ENCODE results near the gene TRIP12. TPM values are rescaled to one million over a fixed set of nuclear protein-coding genes. Genes with fewer than 3 reads are reported as not detected.
"Not testable (repeated sequence)": the region's sequence is repeated elsewhere in the genome, so short reads cannot be mapped to it uniquely, and the experiment has no call there.

Gene TRIP12
- polyA plus RNA-seq, 1 donor from 2014 or later = 57.2 TPM

DNA sequence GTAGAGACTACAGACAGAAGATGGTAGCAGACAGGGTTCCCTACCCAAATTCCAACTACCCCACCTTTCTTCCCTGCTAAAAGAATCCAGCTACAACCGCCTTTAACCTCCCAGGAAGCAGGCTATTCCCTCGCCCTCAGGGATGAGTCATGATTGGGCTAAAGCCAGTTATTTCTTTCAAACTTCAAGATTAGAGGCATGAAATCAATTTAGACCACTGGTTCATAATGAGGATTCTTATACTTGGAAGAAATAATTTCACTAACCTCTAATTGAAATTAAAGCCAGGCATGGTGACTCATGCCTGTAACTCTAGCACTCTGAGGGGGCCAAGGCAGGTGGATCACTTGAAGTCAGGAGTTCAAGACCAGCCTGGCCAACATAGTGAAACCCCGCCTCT lies 20.0 kb downstream of the TRIP12 start:
- Histone ChIP-seq H3K27ac (ENCODE audit: low read length) (no peak overlapping the region), H3K9ac (ENCODE audit: low read length) (no peak overlapping the region), H3K9me3 (ENCODE audit: low read length) (no peaks in the 10 kb centered on the region), H3K36me3 (ENCODE audit: insufficient read depth, low read length) (no peaks in the 10 kb centered on the region), H3K4me3 (ENCODE audit: low read length) (no peak overlapping the region), H4K20me1 (ENCODE audit: insufficient read depth) (no peaks in the 10 kb centered on the region), H3K9me2 (ENCODE audit: insufficient read depth, low read length) (no peaks in the 10 kb centered on the region), H3K27me3 (ENCODE audit: insufficient read depth, low read depth, low read length) (no peaks in the 10 kb centered on the region), H3K4me2 (ENCODE audit: low read length) (no peak overlapping the region), H2AFZ (ENCODE audit: low read depth, low read length) (no peak overlapping the region), H3F3A (ENCODE audit: insufficient read depth, low read length, poor library complexity, severe bottlenecking) (no peaks in the 10 kb centered on the region), H3K79me2 (replicated peaks; ENCODE audit: insufficient read depth, low read length) (peaks cover 54% of the 10 kb centered on the region)
- TF ChIP-seq EP300 (conservative IDR thresholded peaks at IDR 0.05; ENCODE audit: poor library complexity, severe bottlenecking) (no peak), MXI1 (conservative IDR thresholded peaks at IDR 0.05; ENCODE audit: poor library complexity, severe bottlenecking) (no peak), POLR2AphosphoS5 (IDR thresholded peaks at IDR 0.05) (no peak), RAD21 (conservative IDR thresholded peaks at IDR 0.05) (no peak), SMC3 (conservative IDR thresholded peaks at IDR 0.05; ENCODE audit: poor library complexity) (no peak), EZH2 (IDR thresholded peaks at IDR 0.05; ENCODE audit: borderline replicate concordance, insufficient read depth, low read length, poor library complexity, severe bottlenecking) (no peak), TAF1 (IDR thresholded peaks at IDR 0.05; ENCODE audit: low read depth) (no peak)
- TF ChIP-seq, protein P1, sequence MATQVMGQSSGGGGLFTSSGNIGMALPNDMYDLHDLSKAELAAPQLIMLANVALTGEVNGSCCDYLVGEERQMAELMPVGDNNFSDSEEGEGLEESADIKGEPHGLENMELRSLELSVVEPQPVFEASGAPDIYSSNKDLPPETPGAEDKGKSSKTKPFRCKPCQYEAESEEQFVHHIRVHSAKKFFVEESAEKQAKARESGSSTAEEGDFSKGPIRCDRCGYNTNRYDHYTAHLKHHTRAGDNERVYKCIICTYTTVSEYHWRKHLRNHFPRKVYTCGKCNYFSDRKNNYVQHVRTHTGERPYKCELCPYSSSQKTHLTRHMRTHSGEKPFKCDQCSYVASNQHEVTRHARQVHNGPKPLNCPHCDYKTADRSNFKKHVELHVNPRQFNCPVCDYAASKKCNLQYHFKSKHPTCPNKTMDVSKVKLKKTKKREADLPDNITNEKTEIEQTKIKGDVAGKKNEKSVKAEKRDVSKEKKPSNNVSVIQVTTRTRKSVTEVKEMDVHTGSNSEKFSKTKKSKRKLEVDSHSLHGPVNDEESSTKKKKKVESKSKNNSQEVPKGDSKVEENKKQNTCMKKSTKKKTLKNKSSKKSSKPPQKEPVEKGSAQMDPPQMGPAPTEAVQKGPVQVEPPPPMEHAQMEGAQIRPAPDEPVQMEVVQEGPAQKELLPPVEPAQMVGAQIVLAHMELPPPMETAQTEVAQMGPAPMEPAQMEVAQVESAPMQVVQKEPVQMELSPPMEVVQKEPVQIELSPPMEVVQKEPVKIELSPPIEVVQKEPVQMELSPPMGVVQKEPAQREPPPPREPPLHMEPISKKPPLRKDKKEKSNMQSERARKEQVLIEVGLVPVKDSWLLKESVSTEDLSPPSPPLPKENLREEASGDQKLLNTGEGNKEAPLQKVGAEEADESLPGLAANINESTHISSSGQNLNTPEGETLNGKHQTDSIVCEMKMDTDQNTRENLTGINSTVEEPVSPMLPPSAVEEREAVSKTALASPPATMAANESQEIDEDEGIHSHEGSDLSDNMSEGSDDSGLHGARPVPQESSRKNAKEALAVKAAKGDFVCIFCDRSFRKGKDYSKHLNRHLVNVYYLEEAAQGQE (IDR thresholded peaks at IDR 0.05; ENCODE audit: borderline replicate concordance) = no peak
- TF ChIP-seq, protein P2, sequence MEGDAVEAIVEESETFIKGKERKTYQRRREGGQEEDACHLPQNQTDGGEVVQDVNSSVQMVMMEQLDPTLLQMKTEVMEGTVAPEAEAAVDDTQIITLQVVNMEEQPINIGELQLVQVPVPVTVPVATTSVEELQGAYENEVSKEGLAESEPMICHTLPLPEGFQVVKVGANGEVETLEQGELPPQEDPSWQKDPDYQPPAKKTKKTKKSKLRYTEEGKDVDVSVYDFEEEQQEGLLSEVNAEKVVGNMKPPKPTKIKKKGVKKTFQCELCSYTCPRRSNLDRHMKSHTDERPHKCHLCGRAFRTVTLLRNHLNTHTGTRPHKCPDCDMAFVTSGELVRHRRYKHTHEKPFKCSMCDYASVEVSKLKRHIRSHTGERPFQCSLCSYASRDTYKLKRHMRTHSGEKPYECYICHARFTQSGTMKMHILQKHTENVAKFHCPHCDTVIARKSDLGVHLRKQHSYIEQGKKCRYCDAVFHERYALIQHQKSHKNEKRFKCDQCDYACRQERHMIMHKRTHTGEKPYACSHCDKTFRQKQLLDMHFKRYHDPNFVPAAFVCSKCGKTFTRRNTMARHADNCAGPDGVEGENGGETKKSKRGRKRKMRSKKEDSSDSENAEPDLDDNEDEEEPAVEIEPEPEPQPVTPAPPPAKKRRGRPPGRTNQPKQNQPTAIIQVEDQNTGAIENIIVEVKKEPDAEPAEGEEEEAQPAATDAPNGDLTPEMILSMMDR (IDR thresholded peaks at IDR 0.05; ENCODE audit: poor library complexity, severe bottlenecking) = no peak

DNA sequence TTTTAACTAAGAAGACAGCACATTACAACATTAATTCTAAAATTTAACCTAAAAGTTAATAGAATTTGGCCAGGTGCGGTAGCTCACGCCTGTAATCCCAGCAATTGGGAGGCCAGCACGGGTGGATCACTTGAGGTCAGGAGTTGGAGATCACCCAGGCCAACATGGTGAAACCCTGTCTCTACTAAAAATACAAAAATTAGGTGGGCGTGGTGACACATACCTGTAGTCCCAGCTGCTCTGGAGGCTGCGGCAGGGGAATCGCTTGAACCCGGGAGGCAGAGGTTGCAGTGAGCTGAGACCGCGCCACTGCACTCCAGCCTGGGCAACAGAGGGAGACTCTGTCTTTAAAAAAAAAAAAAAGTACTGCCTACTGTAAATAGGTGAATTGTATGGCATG lies 21.3 kb downstream of the TRIP12 start:
- H3K4me2 ChIP-seq (ENCODE audit: low read length); H3K36me3 ChIP-seq (ENCODE audit: insufficient read depth, low read length); H2AFZ ChIP-seq (ENCODE audit: low read depth, low read length); H3K4me3 ChIP-seq (ENCODE audit: low read length); H3F3A ChIP-seq (ENCODE audit: insufficient read depth, low read length, poor library complexity, severe bottlenecking); H3K9ac ChIP-seq (ENCODE audit: low read length); H3K9me3 ChIP-seq (ENCODE audit: low read length); H3K27ac ChIP-seq (ENCODE audit: low read length); H3K27me3 ChIP-seq (ENCODE audit: insufficient read depth, low read depth, low read length); H3K9me2 ChIP-seq (ENCODE audit: insufficient read depth, low read length); H4K20me1 ChIP-seq (ENCODE audit: insufficient read depth): not testable (repeated sequence)
- H3K79me2 ChIP-seq (replicated peaks; ENCODE audit: insufficient read depth, low read length) = peaks cover 62% of the 10 kb centered on the region

DNA sequence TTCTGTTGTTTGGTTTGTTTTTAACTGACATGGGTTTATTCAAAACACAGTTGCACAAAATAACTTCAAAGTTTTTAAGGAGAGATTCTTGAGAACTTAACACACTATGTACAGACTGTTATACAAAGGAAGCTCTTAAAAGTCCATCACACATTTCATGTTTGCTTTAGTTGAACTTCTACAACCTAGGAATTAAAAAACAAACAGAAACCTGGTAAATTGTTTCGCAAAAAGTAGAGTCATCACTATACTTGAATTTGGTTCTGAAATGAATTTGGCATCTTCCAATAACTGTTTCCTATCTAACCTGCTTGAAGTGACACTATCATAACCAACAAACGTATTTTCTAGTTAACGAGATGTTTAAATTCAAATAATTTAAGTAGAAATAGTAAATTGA lies 21.8 kb downstream of the TRIP12 start:
- no peaks in the 10 kb centered on the region for H3K36me3 ChIP-seq (ENCODE audit: insufficient read depth, low read length)
- H2AFZ ChIP-seq (ENCODE audit: low read depth, low read length) = no peak overlapping the region
- no peaks in the 10 kb centered on the region for H3K9me2 ChIP-seq (ENCODE audit: insufficient read depth, low read length)
- no peaks in the 10 kb centered on the region for H4K20me1 ChIP-seq (ENCODE audit: insufficient read depth)
- no peak overlapping the region for H3K4me2 ChIP-seq (ENCODE audit: low read length)
- H3K27ac ChIP-seq (ENCODE audit: low read length) = no peak overlapping the region
- peaks cover 63% of the 10 kb centered on the region for H3K79me2 ChIP-seq (replicated peaks; ENCODE audit: insufficient read depth, low read length)
- H3K27me3 ChIP-seq (ENCODE audit: insufficient read depth, low read depth, low read length) = no peaks in the 10 kb centered on the region
- H3K9me3 ChIP-seq (ENCODE audit: low read length) = no peaks in the 10 kb centered on the region
- no peak overlapping the region for H3K9ac ChIP-seq (ENCODE audit: low read length)
- TF ChIP-seq EZH2 (IDR thresholded peaks at IDR 0.05; ENCODE audit: borderline replicate concordance, insufficient read depth, low read length, poor library complexity, severe bottlenecking) = no peak
- TF ChIP-seq SMC3 (conservative IDR thresholded peaks at IDR 0.05; ENCODE audit: poor library complexity) = no peak
- TF ChIP-seq MXI1 (conservative IDR thresholded peaks at IDR 0.05; ENCODE audit: poor library complexity, severe bottlenecking) = no peak
- TF ChIP-seq RAD21 (conservative IDR thresholded peaks at IDR 0.05) = no peak
- no peak for TF ChIP-seq TAF1 (IDR thresholded peaks at IDR 0.05; ENCODE audit: low read depth)
- TF ChIP-seq, protein P2 (IDR thresholded peaks at IDR 0.05; ENCODE audit: poor library complexity, severe bottlenecking) = no peak
- no peak for TF ChIP-seq EP300 (conservative IDR thresholded peaks at IDR 0.05; ENCODE audit: poor library complexity, severe bottlenecking)
- TF ChIP-seq, protein P1 (IDR thresholded peaks at IDR 0.05; ENCODE audit: borderline replicate concordance) = no peak
- no peak for TF ChIP-seq POLR2AphosphoS5 (IDR thresholded peaks at IDR 0.05)
- H3F3A ChIP-seq (ENCODE audit: insufficient read depth, low read length, poor library complexity, severe bottlenecking) = no peaks in the 10 kb centered on the region
- H3K4me3 ChIP-seq (ENCODE audit: low read length) = no peak overlapping the region

Data from neural cell (in vitro differentiated cells).